Endothelial cell of umbilical vein (primary cell): Measurements from ENCODE around the gene SNX10.

Source experiments
- EZH2 ChIP-seq: IDR thresholded peaks from 2 replicates; pipeline ENCODE4 v1.6.1; 2012; ENCODE audit warnings: borderline replicate concordance, low read depth, mild to moderate bottlenecking, moderate library complexity, low read length, inconsistent platforms; ENCODE audit not compliant: severe bottlenecking
- TF ChIP-seq, protein P1 (sequence below), 2 donors: IDR thresholded peaks; 1 replicate in 1 of 2; 2 replicates in 1 of 2; pipeline ENCODE4 v1.5.1; 2011; ENCODE audit warnings: low read length in 2 of 2, mild to moderate bottlenecking in 2 of 2, moderate library complexity in 2 of 2, control low read depth in 1 of 2, inconsistent platforms in 1 of 2, low read depth in 1 of 2; ENCODE audit not compliant: insufficient read depth in 1 of 2; ENCODE audit errors: extremely low read depth in 1 of 2

DNA sequence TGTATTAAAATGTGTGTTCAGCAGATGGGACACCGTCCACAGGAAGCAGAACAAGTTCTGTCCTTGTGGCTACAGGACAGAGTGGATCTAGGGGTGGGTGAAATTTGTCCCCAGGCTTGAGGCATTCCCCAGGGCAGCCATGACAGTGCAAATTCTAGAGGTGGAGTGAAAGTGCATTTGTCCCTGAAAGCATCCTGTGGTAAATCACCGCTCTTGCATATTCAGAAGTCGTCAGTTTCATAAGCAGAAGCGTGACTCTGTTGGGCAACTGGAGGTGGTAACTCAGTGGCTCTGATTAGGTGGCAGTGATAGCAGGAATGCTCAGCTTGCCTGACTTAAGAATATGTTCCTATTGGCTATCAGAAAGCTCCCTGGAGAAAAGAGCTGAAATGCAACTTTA is 96.6 kb downstream of the SNX10 start:
- TF ChIP-seq, protein P1, sequence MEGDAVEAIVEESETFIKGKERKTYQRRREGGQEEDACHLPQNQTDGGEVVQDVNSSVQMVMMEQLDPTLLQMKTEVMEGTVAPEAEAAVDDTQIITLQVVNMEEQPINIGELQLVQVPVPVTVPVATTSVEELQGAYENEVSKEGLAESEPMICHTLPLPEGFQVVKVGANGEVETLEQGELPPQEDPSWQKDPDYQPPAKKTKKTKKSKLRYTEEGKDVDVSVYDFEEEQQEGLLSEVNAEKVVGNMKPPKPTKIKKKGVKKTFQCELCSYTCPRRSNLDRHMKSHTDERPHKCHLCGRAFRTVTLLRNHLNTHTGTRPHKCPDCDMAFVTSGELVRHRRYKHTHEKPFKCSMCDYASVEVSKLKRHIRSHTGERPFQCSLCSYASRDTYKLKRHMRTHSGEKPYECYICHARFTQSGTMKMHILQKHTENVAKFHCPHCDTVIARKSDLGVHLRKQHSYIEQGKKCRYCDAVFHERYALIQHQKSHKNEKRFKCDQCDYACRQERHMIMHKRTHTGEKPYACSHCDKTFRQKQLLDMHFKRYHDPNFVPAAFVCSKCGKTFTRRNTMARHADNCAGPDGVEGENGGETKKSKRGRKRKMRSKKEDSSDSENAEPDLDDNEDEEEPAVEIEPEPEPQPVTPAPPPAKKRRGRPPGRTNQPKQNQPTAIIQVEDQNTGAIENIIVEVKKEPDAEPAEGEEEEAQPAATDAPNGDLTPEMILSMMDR (IDR thresholded peaks at IDR 0.05; ENCODE audit: extremely low read depth in 1 of 2, insufficient read depth in 1 of 2, low read depth in 1 of 2, low read length in 2 of 2), result no peak
- no peak for TF ChIP-seq EZH2
